A549 (cell line): Measurements from ENCODE around the gene ZSCAN20. TPM values are rescaled to one million over a fixed set of nuclear protein-coding genes. Genes with fewer than 3 reads are reported as not detected.

Experiments used
- ATAC-seq, 2 experiments: fragments of 200-7000 bp in 1 of 2; fragments of >200 bp in 1 of 2; cut with Nextera tagmentation in 1 of 2; cut with Tn5 transposase in 1 of 2; 3 replicates each; pipeline versions ENCODE4 v1.8.0 to v1.9.1; 2018 to 2020; ENCODE audit warnings: mild to moderate bottlenecking in 1 of 2, moderate library complexity in 1 of 2
- CTCF ChIA-PET: fragments of 300-600 bp; sonication (Branson Sonifier 250); formaldehyde crosslinking; extraction: SDS; loops from one replicate; lab custom pipeline; 2021; ENCODE audit warnings: antibody characterized with exemption, inconsistent platforms; lab: Yijun Ruan, JAX
- POLR2A ChIA-PET: fragments of 350-600 bp; formaldehyde crosslinking; extraction: SDS; loops from one replicate; lab custom pipeline; 2021; ENCODE audit warnings: antibody characterized with exemption, inconsistent platforms; lab: Yijun Ruan, JAX
- DNase-seq, 2 experiments: peaks; one replicate each; pipeline versions ENCODE4 v3.0.0 to v3.0.0-alpha.2; 2011 to 2016; ENCODE audit warnings: low read depth in 1 of 2, low spot score in 1 of 2
- FAIRE-seq: peaks from 2 replicates; lab custom pipeline; 2011; peaks lifted over from hg19 to GRCh38; lab: Jason Lieb, UNC
- H3K27ac ChIP-seq, 2 experiments: fragments of >200 bp; sonication (Bioruptor Twin); formaldehyde crosslinking; 3 replicates each; pipeline ENCODE4 v1.5.1; 2016 to 2017
- H3K4me1 ChIP-seq: fragments of >200 bp; sonication (Bioruptor Twin); formaldehyde crosslinking; 3 replicates; pipeline ENCODE4 v1.6.1; 2016
- H3K4me2 ChIP-seq: fragments of >200 bp; sonication (Bioruptor Twin); formaldehyde crosslinking; 3 replicates; pipeline ENCODE4 v1.6.1; 2016
- H3K4me3 ChIP-seq: fragments of >200 bp; sonication (Bioruptor Twin); formaldehyde crosslinking; 3 replicates; pipeline ENCODE4 v1.5.1; 2016
- H3K9me3 ChIP-seq: fragments of >200 bp; sonication (Bioruptor Twin); formaldehyde crosslinking; 3 replicates; pipeline ENCODE4 v1.6.1; 2016
- ATOH8 ChIP-seq: fragments of 250-450 bp; sonication (Bioruptor Pico); IDR thresholded peaks from 2 replicates; pipeline ENCODE4 v1.5.0; 2020; ENCODE audit warnings: low read depth, mild to moderate bottlenecking, moderate library complexity
- BCL3 ChIP-seq: fragments of >200 bp; sonication (Bioruptor Twin); formaldehyde crosslinking; IDR thresholded peaks from 3 replicates; pipeline ENCODE4 v1.6.1; 2016
- BHLHE40 ChIP-seq: IDR thresholded peaks from 2 replicates; pipeline ENCODE4 v1.6.1; 2012; ENCODE audit warnings: low read depth, low read length, inconsistent platforms
- CHD2 ChIP-seq: fragments of 150-350 bp; IDR thresholded peaks from 2 replicates; pipeline ENCODE4 v1.6.1; 2014; ENCODE audit warnings: low read length; ENCODE audit not compliant: partially characterized antibody
- CHD4 ChIP-seq: fragments of 200-600 bp; sonication (generic); IDR thresholded peaks from 2 replicates; pipeline ENCODE4 v1.6.1; 2016; ENCODE audit warnings: antibody characterized with exemption, mild to moderate bottlenecking, borderline replicate concordance
- E2F6 ChIP-seq: IDR thresholded peaks from 2 replicates; pipeline ENCODE4 v1.6.1; 2012; ENCODE audit warnings: low read depth, borderline replicate concordance
- EHMT2 ChIP-seq: fragments of 200-600 bp; sonication (generic); IDR thresholded peaks from 2 replicates; pipeline ENCODE4 v1.6.1; 2016; ENCODE audit warnings: antibody characterized with exemption, low read depth, mild to moderate bottlenecking, moderate library complexity
- ELK1 ChIP-seq: fragments of 150-350 bp; IDR thresholded peaks from 2 replicates; pipeline ENCODE4 v1.6.1; 2014; ENCODE audit warnings: low read depth, mild to moderate bottlenecking, low read length
- EP300 ChIP-seq, 2 experiments: fragments of >200 bp; sonication (Bioruptor Twin); formaldehyde crosslinking; IDR thresholded peaks; 2 replicates in 1 of 2; 3 replicates in 1 of 2; pipeline ENCODE4 v1.6.1; 2016 to 2017
- HES2 ChIP-seq: fragments of >200 bp; sonication (Bioruptor Twin); formaldehyde crosslinking; IDR thresholded peaks from 2 replicates; pipeline ENCODE4 v1.6.1; 2016
- HEYL ChIP-seq: fragments of 250-450 bp; sonication (Bioruptor Pico); IDR thresholded peaks from 2 replicates; pipeline ENCODE4 v1.8.0; 2021; ENCODE audit warnings: mild to moderate bottlenecking, moderate library complexity
- HOXB5 ChIP-seq: fragments of 250-450 bp; sonication (Bioruptor Pico); IDR thresholded peaks from 2 replicates; pipeline ENCODE4 v1.5.0; 2020; ENCODE audit warnings: mild to moderate bottlenecking, moderate library complexity
- KDM1A ChIP-seq: fragments of 200-600 bp; sonication (generic); IDR thresholded peaks from 2 replicates; pipeline ENCODE4 v1.6.1; 2016; ENCODE audit warnings: low read depth, mild to moderate bottlenecking
- MAFK ChIP-seq: fragments of 450-650 bp; IDR thresholded peaks from 2 replicates; pipeline ENCODE4 v1.6.1; 2014; ENCODE audit not compliant: partially characterized antibody
- MAX ChIP-seq: IDR thresholded peaks from 2 replicates; pipeline ENCODE4 v1.6.1; 2012
- NPAS2 ChIP-seq: fragments of 250-450 bp; sonication (Bioruptor Pico); IDR thresholded peaks from 2 replicates; pipeline ENCODE4 v1.8.0; 2022; ENCODE audit warnings: mild to moderate bottlenecking, moderate library complexity, borderline replicate concordance
- NR3C1 ChIP-seq: fragments of >200 bp; sonication (Bioruptor Twin); formaldehyde crosslinking; IDR thresholded peaks from 3 replicates; pipeline ENCODE4 v1.6.1; 2017
- PBX3 ChIP-seq: IDR thresholded peaks from 2 replicates; pipeline ENCODE4 v1.6.1; 2012
- POLR2A ChIP-seq: IDR thresholded peaks from 2 replicates; pipeline ENCODE4 v1.6.1; 2012; ENCODE audit warnings: mild to moderate bottlenecking, low read length
- POLR2AphosphoS2 ChIP-seq: conservative IDR thresholded peaks from 2 replicates; pipeline ENCODE4 v1.6.1; 2012; ENCODE audit warnings: low read length, improper control_type of control experiment, inconsistent platforms
- SMC3 ChIP-seq: fragments of >200 bp; sonication (Bioruptor Twin); formaldehyde crosslinking; IDR thresholded peaks from 3 replicates; pipeline ENCODE4 v1.6.1; 2018; ENCODE audit warnings: inconsistent platforms
- SREBF2 ChIP-seq: fragments of 450-650 bp; IDR thresholded peaks from 2 replicates; pipeline ENCODE4 v1.6.1; 2014; ENCODE audit warnings: mild to moderate bottlenecking, moderate library complexity
- TP53 ChIP-seq: fragments of 250-450 bp; sonication (Bioruptor Pico); IDR thresholded peaks from 2 replicates; pipeline ENCODE4 v1.5.0; 2021; ENCODE audit warnings: mild to moderate bottlenecking, moderate library complexity
- USF2 ChIP-seq: fragments of 450-650 bp; IDR thresholded peaks from 2 replicates; pipeline ENCODE4 v1.6.1; 2014; ENCODE audit warnings: antibody characterized with exemption
- ZC3H11A ChIP-seq: fragments of 450-650 bp; IDR thresholded peaks from 2 replicates; pipeline ENCODE4 v1.6.1; 2014; ENCODE audit warnings: antibody characterized with exemption, mild to moderate bottlenecking
- whole genome bisulfite sequencing: methylation state at CpG from one replicate; pipeline ENCODE4 v1.1.6; 2017; ENCODE audit errors: missing lambda C conversion rate; 5-methylcytosine and 5-hydroxymethylcytosine counted together
- polyA plus RNA-seq, 4 experiments: library from polyadenylated mRNA; depleted of rRNA in 3 of 4; stranded (reverse); fragments of >200 nt; fragmentation: RNase III in 1 of 4; extraction: RNeasy Plus Mini Kit Qiagen cat#74134 plus additional on column Dnase treatment in 1 of 4; gene quantifications; 2 replicates in 3 of 4; 3 replicates in 1 of 4; pipeline ENCODE4 v1.2.3, GENCODE V29; 2011 to 2017

Gene ZSCAN20
- polyA plus RNA-seq, 2 of the 4 experiments (the other 2 are of a cell fraction) = 1.3 to 1.9 TPM

- 43% methylated on average over 2 of the region's 2 CpGs for WGBS
- CTCF ChIA-PET = interaction anchor here (1.4 kb wide), 1 partner anchor 170 kb away, joined by 3 read pairs; no protein-coding TSS in a partner anchor
- no peak for FAIRE-seq
Observed at GRCh38 chr1:33465316-33465715, 7.1 kb upstream of the ZSCAN20 start.

GRCh38 chr1:33466159-33466558 is 6.3 kb upstream of the ZSCAN20 start:
- POLR2A ChIA-PET = no interaction called here
- no peak for FAIRE-seq
- Histone ChIP-seq H3K4me1 (no peaks in the 10 kb centered on the region), H3K9me3 (no peaks in the 10 kb centered on the region), H3K4me2 (no peak overlapping the region), H3K4me3 (no peak overlapping the region)
- TF ChIP-seq BCL3 (no peak), HEYL (no peak), BHLHE40 (no peak), USF2 (no peak), MAFK (no peak), MAX (no peak), NPAS2 (CRISPR knock-in tag) (no peak), TP53 (CRISPR knock-in tag) (no peak)
- TF ChIP-seq, all 56 proteins: peak for 0
- 84% methylated on average over 6 of the region's 6 CpGs for WGBS
- ATAC-seq = no peak
- DNase-seq = no peak
- CTCF ChIA-PET = interaction anchor here (0.6 to 8.3 kb wide), 2 partner anchors 170 to 379 kb away, joined by 3 to 74 read pairs; no protein-coding TSS in a partner anchor
- H3K27ac ChIP-seq = no peak overlapping the region

More at GRCh38 chr1:33465316-33465715, 7.1 kb upstream of the ZSCAN20 start:
- TF ChIP-seq HES2 = no peak
- TF ChIP-seq NR3C1 = no peak
- TF ChIP-seq CHD2 = no peak
- no peak for TF ChIP-seq ELK1
- TF ChIP-seq CHD4 = no peak
- TF ChIP-seq ATOH8 (CRISPR knock-in tag) = no peak
- no peak for TF ChIP-seq POLR2AphosphoS2
- no peak for TF ChIP-seq POLR2A
- TF ChIP-seq KDM1A = no peak
- no peak for TF ChIP-seq USF2
- no peak for TF ChIP-seq ZC3H11A
- no peak for TF ChIP-seq SMC3
- TF ChIP-seq PBX3 = no peak
- no peak for TF ChIP-seq E2F6
- no peak for TF ChIP-seq MAX
- no peak for TF ChIP-seq EHMT2
- TF ChIP-seq SREBF2 = no peak
- TF ChIP-seq HOXB5 = no peak
- no peak for TF ChIP-seq EP300 (IDR thresholded peaks at IDR 0.05)
- no peak for TF ChIP-seq TP53 (CRISPR knock-in tag)
- Histone ChIP-seq H3K9me3 (no peaks in the 10 kb centered on the region), H3K27ac (no peak overlapping the region), H3K4me2 (no peak overlapping the region), H3K4me1 (no peaks in the 10 kb centered on the region), H3K4me3 (no peak overlapping the region)
- no peak for ATAC-seq
- no peak for DNase-seq
- POLR2A ChIA-PET = no interaction called here
